Stimulated activated CD4-positive, alpha-beta T cell treated with anti-CD3 and anti-CD28 coated beads, TNF-alpha, amount 100 ng/mL, for 4 hours (primary cell): ENCODE measurements around the gene FLT1.

Experiments used
- DNase-seq, 3 experiments: peaks; one replicate each; pipeline ENCODE4 v3.0.0-alpha.2; 2020; ENCODE audit warnings: low read depth in 3 of 3

Gene FLT1

DNA sequence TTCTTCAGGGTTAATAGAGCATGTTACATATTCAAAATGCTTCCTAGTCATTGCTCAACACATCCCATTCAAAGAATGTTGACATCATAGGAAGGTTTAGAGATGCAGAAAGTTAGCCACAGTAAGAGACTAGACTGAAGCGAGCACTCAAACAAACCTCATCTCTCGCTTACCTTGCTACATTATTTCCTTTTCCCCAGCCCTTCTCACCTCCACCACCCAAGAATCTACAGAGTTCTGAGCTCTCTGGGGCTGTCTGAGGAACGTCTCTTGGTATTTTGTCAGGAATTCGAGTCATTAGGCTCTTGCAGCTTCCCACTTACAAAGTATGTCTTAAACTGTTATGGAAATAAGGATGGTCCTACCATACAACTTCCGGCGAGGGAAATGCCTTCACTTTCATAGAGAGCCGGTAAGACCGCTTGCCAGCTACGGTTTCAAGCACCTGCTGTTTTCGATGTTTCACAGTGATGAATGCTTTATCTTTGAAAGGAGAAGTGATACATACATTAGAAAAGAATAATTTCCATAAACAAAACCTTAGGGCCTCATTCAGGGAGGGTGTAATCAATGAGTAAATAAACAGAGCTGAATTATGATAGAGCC is 65.1 kb downstream of the FLT1 start:
- DNase-seq, result no peak

DNA sequence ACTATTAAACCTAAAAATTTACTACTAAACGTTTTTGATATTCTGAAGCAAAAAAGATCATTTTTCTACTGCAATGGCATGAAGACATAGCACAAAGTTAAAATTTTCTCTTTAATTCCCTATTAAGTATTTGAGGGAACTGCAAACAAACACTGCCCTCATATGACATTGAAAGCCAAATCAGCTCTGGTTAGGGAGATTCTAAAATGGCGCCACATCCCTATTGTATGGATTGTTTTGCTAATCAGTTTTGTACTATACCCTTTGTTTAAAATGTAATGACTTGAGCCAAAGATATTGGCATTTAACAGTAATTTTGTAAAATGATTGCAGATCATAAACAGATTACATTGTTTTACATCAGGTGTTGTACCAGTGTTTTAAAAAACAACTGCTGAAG is 65.8 kb downstream of the FLT1 start:
- DNase-seq, result no peak

DNA sequence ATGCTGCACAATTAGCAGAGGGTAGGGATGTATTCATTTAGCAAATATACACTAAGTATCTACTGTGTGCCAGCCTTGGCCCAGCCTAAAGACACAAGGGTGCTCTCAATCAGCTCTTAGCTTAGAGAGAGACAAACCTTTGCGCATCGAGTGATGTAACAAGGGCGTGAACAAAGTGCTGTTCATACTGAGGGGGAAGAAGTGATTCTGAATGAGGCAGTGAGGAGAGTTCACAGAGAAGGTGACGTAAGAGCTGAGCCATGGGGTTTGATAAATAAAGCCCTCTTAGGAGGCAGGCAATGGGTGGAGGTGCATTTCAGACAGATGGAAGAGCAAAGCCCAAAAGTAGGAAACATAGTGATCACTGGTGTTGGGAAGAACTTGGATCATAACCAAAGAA is 68.5 kb downstream of the FLT1 start:
- no peak for DNase-seq

DNA sequence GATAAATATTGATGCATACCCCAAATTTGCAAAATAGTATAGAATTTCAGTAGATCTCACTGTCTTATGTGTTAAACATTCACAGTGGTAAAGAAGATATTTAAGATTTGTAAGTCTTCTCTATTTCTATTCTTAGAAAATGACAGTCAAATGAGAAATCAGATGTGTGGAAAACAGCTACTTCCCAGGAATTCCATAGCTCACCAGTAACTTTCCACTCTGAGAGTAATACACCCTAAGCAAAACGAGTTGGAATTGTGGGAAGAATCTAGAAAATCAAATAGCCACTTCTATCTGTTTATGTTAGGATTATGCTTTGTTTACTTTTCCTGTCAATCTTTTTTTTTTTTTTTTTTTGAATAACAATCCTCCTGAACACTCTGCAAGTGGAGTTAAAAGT is 69.1 kb downstream of the FLT1 start:
- no peak for DNase-seq

DNA sequence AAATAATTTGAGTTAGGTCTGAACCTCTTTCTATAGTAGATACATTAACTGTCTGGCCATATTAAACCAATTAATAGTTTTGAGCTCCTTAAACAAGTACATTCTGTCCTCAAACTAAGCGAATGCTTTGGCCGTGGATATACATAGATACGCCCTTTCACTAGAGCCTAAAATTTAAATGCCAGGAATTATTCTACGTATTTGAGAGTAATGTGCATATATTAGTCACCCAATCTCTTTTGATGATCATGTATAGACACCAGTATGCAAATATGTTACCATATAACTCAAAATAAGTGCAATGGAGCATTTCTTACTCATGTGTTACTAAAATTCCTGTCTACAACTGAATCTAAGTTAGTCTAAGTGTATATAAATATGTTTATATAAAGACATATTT is 70.4 kb downstream of the FLT1 start:
- no peak for DNase-seq

DNA sequence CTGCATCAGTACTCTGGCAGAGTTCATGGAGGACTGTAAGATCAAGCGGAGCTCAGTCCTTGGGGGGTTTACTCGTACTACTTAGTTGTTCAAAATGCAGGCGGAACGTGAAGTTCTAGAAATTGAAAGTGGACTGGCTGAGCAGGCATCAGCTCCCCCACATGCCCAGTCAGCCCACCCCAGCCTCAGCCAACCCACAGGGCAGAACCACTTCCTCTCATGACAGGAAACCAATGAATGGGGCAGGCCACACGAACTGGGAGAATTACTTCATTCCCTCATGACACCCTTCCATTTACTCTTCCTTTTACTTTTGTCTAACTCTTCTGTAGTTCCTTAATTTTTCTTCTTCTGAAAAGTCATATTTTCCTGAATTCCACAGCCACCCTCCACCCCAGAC is 71.9 kb downstream of the FLT1 start:
- DNase-seq, result no peak

DNA sequence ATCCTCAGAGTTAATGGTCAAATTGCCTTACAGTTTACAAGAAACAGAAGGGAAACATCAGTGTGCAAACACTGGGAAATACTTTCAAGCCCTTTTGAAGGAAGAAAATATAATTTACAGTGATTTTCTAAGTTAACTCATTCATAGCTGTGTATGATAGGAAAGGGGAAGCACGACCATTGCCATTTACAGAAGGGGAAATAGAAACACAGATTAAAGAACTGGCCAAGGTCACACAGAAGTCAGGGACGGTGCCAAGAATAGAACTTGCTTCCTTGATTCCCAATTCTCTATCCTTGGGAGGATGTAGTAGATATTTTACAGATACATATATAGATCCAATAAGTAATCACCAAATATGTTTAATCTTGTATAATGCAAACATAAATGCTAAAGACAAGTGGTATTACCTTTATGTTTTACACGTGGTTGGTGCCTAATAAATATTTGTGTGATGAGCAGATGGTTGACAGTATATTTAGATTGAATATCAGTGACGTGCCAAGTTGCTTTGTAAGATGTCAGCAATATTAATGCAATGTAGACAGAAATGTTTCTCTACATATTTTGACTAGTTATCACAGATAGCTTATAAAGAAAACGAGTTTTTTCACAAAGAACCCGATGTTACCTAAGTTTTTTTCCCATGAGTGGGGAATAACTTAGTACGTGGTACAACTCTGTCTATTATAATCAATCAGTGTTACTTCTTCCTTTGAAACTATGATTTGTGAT is 73.1 kb downstream of the FLT1 start:
- DNase-seq, result no peak

DNA sequence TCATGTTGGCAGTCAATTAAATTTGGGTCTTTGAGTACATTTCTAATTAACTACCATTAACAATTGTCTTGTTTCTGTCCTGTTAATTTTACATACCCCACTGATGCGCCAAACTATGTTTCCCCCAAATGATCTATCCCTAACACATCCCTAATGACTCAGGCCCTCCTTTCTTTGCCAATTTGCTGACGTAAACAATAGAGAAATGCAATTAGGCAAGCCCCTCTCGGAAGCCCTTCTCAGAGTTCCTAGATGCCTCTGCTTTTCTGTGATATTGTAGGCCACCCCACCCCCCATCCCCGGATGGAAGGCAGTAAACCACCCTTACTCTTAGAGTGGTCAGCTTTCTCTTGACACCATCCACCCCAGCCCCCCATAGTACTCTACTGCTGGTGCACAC is 74.2 kb downstream of the FLT1 start:
- no peak for DNase-seq

DNA sequence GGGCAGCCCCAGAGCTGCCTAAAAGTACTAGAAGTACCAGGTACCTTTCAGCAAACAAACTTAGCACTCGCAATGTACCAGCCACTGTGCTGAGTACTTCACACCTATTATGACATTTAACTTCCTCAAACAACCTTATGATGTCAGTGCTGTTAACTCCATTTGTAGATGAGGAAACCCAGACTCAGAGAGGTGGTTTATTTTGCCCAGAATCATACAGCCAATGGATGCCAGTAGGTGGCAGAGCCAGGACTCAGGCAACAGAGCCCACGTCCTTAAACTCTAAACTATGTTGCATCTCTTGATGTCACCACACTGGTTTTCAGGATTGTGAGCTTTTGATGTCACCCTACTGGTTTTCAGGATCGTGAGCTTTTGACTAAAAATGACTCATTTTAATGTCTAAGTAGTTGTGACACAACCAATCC is 78.9 kb downstream of the FLT1 start:
- DNase-seq, result no peak

DNA sequence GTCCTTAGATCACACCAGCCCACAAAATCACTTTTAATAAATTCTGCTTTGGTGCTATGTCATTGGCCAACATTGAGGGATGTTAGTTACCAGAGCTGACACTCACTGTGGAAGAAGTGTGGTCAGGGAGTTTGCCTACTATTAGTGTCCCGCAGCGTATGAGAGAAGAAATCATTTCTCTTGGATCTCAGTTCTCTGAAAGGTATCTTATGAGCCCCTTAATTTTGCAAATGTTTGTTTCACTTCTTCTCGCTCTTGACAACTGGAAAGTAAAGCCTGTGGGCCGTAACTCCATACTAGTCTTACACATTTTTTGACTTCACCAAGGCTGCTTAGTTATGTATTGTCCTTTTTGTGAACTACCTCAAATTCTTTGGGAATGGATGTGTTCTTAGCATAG is 80.9 kb downstream of the FLT1 start:
- no peak for DNase-seq

DNA sequence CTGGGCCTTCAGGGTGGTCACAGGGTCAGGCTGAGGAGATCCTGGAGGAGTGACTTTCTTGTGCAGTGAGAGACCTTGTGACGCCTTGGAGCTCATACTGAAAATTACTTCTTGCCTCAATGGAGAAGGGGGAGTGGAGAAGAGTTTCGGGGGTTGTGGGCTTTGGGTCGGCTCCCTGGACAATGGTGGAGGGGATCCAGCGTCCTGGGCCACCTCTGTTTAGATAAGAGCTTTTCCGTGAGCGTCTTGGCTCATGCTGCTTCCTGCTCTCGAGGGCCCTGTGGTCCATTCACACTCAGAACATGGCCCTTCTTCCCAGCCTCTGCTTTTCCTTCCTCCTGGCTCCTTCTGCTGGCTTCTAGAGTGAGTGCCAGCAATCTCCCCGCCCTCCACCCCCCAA is 81.9 kb downstream of the FLT1 start:
- no peak for DNase-seq

DNA sequence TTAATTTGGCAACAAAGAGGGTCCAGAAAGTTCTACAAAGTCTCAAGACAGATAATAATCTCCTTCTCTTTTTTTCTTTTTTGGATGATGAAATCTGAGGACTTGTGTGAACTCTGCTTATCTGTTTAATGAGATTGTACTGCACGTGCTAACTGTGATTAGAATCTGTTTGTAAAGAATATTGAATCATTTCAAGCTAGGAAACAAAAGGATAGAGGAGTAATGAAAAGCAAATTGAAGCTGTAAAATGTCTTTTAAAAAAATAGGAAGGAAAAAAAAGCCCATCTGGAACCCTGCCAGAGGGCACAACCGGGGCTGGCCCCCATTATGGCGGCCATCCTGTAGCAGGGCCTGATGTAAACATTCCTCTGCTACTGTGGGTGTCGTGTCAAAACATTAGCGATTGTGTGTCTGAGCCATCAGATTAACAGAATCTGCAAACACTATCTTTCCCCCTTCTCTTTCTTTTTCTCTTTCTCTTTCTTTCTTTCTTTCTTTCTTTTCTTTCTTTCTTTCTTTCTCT is 83.0 kb downstream of the FLT1 start:
- DNase-seq, result no peak

DNA sequence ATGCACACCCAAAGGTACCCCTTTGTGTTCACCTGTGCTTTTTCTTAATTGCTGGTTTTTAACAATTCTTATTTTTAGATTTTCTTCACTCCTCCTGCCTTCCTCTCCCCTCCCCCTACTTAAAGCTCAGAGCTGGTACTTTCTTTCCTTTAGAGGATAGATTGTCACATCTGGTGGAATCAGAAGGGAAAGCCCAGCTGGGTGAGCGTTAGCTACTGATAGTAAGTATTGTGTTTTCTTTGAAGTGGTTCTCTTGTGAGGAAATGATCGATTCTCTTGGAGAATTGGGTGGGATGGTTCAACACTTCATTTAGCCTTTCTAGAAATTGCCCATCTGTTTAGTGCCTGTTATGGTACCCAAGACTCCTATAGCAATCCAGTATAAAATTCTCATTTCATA is 84.8 kb downstream of the FLT1 start:
- DNase-seq, result no peak

DNA sequence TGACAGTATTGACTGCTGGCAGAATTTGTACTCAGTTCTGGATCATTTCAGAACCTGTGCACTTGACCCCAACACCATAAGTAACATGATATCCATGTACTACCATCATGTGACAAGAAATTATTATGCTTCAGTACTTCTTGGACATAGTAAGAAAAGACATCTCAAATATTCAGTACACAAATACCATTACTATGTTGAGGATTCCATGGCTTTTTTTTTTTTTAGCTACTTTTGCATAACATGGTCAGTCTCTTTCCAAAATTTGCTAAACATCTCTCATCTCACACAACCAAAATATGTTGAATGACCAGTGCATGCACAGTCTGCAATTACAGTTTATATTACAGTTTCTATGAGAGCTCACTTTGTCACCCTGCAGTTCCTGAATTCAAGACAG is 85.3 kb downstream of the FLT1 start:
- no peak for DNase-seq

DNA sequence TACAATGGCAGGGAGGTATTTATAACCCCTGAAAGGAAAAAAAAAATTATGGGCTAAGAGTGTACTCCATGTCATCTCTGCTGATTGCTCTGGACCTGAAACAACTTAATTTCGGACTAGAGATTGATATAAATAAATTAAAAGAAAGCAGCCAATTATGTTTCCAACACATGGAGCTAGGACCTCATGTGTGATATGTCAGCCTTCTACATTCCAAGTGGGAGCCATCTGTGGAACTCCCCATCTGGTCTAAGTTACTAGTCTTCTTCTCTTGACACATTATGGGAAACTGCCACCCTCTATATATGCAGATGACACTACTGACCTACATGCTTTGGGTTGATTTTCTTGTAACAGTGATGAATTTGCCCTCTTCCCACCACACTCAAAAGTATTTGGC is 86.1 kb downstream of the FLT1 start:
- no peak for DNase-seq

DNA sequence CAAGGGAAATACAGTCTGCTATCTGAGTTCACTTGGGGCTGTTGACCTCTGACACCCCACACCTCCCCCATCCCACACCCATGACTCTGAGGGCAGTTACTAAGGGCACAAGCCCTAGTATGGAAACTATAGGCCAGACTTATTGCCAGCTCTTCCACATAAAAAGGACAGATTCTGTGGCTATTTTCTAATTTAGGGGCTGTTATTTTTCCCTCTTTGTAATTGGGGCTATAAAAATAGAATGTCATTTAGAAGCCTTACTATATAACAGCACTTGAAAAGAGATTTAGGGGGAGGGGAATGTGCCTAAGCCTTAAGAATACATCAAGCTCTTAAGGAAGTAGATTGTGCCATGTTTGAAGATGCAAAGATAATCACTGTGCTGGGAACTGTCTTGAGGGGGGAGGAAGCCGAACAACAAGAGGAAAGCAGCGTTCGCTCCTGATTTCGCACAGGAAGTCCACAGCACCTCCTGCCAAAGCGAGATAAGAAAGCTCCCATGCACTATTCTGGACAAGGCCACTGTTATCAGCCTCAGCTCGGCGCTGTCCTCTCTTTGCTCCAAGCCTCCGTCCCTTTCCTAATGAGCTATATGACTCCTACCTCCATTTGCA is 86.6 kb downstream of the FLT1 start:
- DNase-seq, result no peak

DNA sequence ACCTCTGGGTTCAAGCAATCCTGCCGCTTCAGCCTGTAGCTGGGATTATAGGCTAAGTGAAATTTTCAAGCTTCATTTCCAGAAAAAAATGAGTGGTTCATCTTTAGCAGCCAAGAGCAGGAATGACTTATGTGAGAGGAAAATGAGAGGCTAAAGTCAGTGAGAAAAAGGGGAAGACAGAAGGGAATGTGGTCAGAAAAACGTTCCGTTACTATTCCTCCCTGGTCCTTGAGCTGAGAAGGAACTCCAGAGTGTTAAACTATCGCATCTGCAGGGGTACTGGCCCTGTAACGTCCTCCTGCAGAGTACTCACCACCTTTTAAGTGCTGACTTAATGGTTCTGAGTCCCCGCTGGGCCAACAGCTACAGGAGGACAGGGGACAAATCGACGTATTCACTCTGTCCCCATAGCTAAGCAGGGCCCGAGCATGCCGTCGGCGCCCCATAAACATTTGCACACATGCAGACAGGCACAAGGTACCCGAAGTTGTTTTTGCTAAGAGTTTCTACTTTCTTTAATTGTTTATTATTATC is 88.1 kb downstream of the FLT1 start:
- no peak for DNase-seq

DNA sequence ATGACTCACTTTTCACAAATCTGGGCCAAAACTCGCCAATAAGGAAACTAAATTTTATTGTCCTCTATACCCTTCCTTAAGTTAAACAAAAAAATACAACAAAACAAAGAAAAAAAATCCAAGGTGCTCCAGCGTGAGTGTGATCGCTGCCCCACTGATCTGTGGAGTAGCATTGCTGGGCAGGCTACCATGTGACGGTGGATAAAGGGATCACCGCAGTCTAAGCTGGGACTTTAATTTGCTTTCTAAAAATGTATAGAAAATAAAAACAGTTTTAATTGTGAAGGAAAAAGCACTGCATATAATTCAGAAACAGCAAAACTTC is 92.9 kb downstream of the FLT1 start:
- no peak for DNase-seq

DNA sequence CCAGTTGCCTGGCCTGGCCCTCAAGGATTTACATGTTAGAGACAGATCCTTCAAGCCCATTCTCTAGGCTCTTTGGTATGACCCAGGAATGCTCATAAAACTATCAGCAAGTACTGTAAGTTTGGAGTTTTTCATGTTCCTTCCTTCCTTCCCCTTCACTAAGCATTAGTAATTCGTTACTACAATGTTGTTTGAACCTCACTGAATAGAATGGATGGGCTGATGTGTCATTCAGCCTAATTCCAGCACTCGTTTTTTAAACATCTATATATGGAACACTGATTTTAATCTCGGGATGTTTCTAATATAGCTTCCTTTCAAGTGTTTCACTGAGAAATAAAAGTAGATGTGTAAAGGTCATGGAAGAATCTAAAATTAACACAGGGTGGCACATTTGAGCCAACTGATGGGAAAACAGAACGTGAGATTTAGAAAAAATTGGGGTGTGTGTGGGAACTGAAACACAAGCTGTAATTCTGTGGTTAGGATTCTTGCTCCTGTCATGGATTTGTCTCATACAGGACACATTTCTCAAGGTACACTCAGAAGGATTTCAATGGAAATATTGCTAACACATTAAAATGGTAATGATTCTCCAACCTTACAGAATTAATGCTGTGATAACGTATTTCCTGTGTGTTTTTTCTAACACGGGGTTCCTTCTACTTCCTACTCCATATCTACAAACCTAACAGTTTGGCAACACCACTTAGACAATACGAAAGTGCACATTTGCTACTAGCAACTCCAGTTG is 93.4 kb downstream of the FLT1 start:
- DNase-seq, result no peak

DNA sequence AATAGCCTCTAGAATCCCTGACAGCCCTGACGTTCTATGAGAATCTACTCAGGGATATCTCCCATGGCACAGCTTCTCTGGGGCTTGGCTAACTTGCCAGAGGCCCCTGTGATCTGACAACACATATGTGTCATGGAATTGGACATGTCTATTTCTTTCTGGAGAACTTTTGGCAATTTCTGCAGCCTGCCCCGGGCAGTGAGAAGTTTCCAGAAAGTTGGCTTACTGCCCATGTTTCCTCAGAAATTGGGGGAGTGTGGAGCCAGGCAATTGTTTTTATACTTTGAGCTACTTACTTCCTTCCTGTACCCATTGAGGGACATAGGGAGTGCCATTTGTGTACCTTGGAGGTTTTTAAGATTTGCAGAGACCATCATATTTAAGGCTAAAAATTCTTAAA is 98.9 kb downstream of the FLT1 start:
- no peak for DNase-seq

DNA sequence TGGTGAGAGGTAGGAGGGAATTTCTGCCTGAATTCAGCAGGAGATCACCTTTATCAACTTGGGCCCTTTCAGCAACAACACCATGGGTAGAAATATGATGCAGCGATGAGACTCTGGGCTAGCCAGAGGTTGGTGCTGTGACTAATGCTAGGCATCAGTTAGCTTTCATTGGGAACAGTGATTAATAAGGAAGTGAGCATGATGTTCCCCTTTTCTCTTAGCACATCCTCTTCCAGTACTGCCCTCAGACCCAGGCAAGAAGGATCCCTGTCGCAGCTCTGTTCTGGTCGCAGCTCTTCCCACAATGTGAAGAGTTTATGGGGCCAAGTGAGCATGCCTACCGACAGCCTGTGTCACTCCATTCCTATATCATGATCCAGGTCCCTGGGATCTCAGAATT is 100.5 kb downstream of the FLT1 start:
- DNase-seq, result no peak

DNA sequence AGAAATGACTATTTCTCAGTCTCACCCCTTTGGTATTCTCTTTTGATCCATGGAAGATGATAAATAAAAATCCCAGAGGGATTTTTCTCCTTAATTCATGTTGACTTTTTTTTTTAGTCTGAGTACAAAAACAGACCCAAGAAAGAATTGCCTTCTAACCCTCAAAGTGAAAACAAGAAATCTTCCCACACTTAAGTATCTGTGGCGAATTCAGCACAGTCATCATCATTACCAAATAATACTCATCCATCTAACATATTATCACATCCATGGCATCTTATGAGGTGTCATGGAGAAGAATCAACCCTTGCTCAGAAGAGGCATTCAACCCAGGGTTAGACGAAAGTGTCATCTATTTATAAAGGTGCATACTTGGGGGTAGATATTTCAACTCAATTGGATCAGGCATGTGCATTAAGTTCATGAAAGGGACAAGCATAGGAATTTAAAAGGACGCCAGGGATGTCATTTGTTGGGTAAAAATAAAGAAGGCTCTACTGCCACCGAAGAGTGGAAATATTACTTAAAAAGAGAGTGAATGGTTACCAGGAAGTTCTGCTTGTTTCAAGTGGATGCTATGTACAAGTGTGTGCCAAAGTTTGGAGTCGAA is 101.9 kb downstream of the FLT1 start:
- DNase-seq, result no peak
